Gastrocnemius medialis (tissue), 4 donors: ENCODE measurements around the gene PHIP. TPM values are rescaled to one million over a fixed set of nuclear protein-coding genes. Genes with fewer than 3 reads are reported as not detected.

Experiments used
- ATAC-seq, 2 donors: fragments of 150-250 bp; one replicate each; pipeline ENCODE4 v1.9.1; 2016
- DNase-seq, 2 donors: peaks; one replicate each; pipeline ENCODE4 v3.0.0-alpha.2; 2019
- H3K27ac ChIP-seq, 4 donors: fragments of 200-600 bp; sonication (generic); 1 replicate in 1 of 4; 2 replicates in 3 of 4; pipeline ENCODE4 v1.5.1; 2016 to 2018; ENCODE audit warnings: mild to moderate bottlenecking in 2 of 4, moderate library complexity in 1 of 4
- H3K27me3 ChIP-seq, 3 donors: fragments of 200-600 bp; sonication (generic) in 2 of 3; 1 replicate in 1 of 3; 2 replicates in 2 of 3; pipeline versions ENCODE4 v1.5.1 to v1.6.0; 2016 to 2019; ENCODE audit warnings: mild to moderate bottlenecking in 1 of 3, moderate library complexity in 1 of 3
- H3K36me3 ChIP-seq, 2 donors: fragments of 200-600 bp; sonication (generic) in 1 of 2; one replicate each; pipeline ENCODE4 v1.5.1; 2017 to 2018
- H3K4me1 ChIP-seq, 2 donors: fragments of 200-600 bp; sonication (generic) in 1 of 2; one replicate each; pipeline ENCODE4 v1.5.1; 2016 to 2017; ENCODE audit warnings: mild to moderate bottlenecking in 2 of 2
- H3K4me3 ChIP-seq, 4 donors: fragments of 200-600 bp; sonication (generic) in 3 of 4; 1 replicate in 1 of 4; 2 replicates in 3 of 4; pipeline ENCODE4 v1.5.1; 2016 to 2019; ENCODE audit warnings: mild to moderate bottlenecking in 2 of 4
- H3K9me3 ChIP-seq, 3 donors: fragments of 200-600 bp; sonication (generic) in 2 of 3; 1 replicate in 1 of 3; 2 replicates in 2 of 3; pipeline ENCODE4 v1.5.1; 2016 to 2019
- CTCF ChIP-seq, 5 experiments: fragments of 450-650 bp in 3 of 5; fragments of 200-600 bp in 2 of 5; sonication (generic) in 2 of 5; IDR thresholded peaks in 4 of 5; conservative IDR thresholded peaks in 1 of 5; 1 replicate in 4 of 5; 2 replicates in 1 of 5; pipeline ENCODE4 v1.5.1; 2016 to 2019; ENCODE audit warnings: antibody characterized with exemption in 5 of 5, mild to moderate bottlenecking in 3 of 5, moderate library complexity in 3 of 5
- POLR2A ChIP-seq, 2 donors: fragments of 450-650 bp; IDR thresholded peaks; one replicate each; pipeline ENCODE4 v1.6.1; 2017; ENCODE audit warnings: antibody characterized with exemption in 2 of 2, mild to moderate bottlenecking in 2 of 2, moderate library complexity in 2 of 2
- in situ Hi-C, 4 donors: fragments of 200-750 bp; cut with MboI; loops; one replicate each; pipeline versions ENCODE4 v1.15.0 to v1.8.0; 2017; ENCODE audit warnings: low sequenced_read_pairs in 4 of 4
- intact Hi-C: fragments of 100-400 bp; cut with DNase I; formaldehyde crosslinking; loops from one replicate; pipeline ENCODE4 v1.15.1; 2023; ENCODE audit warnings: low total_unique reads
- total RNA-seq, 4 donors: library from RNA; depleted of rRNA; stranded (reverse); fragments of >200 nt; gene quantifications; one replicate each; pipeline versions ENCODE4 v1.1.0 to v1.2.3, GENCODE V29; 2016

The PHIP gene
- total RNA-seq, 4 donors from 2014 or later: 10.9 to 25.1 (median 16.6) TPM

DNA sequence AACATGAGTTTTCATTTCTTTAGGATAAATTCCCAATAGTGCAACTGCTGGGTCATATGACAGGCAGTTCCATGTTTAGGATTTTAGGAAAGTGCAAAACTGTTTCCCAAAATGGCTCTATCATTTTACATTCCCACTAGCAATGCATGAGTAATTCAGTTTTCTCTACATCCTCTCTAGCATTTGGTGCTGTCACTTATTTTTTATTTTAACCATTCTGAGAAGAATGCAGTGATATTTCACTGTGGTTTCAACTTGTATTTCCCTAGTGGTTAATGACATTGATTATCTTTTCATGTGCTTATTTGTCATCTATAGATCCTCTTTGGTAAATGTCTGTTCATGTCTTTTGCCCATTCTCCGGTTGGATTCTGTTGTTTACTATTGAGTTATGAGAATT, 82.7 kb downstream of the PHIP start:
- in situ Hi-C loops: no loop called here
- Histone ChIP-seq H3K36me3 (peaks cover 7 to 86% of the 10 kb centered on the region in 2 donors), H3K4me1 (no peaks in the 10 kb centered on the region), H3K9me3 (no peaks in the 10 kb centered on the region), H3K27ac (no peak overlapping the region), H3K27me3 (no peaks in the 10 kb centered on the region), H3K4me3 (no peak overlapping the region)
- ATAC-seq (no peak), DNase-seq (no peak)
- TF ChIP-seq CTCF (IDR thresholded peaks at IDR 0.05 in 4 of 5, conservative IDR thresholded peaks at IDR 0.05 in 1 of 5) (no peak), POLR2A (IDR thresholded peaks at IDR 0.05) (no peak)
- intact Hi-C loops: no loop called here

DNA sequence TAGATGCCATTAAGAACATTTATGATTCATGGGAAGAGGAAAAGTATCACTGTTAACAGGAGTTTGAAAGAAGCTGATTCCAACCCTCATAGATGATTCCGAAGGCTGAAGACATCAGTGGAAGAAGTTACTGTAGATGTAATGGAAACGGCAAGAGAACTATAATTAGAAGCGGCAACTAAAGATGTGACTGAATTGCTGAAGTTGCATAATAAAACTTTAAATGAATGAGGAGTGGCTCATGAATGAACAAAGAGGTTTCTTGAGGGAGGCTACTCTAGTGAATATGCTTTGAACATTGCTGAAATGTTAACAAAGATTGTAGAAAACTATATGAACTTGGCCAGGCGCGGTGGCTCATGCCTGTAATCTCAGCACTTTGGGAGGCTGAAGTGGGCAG, 84.1 kb downstream of the PHIP start:
- peaks cover 7 to 92% of the 10 kb centered on the region in 2 donors for H3K36me3 ChIP-seq

GRCh38 chr6:78989191-78989590, 88.9 kb downstream of the PHIP start:
- Histone ChIP-seq H3K9me3 (no peaks in the 10 kb centered on the region), H3K36me3 (peaks cover 7 to 91% of the 10 kb centered on the region in 2 donors), H3K4me1 (no peaks in the 10 kb centered on the region), H3K27ac (no peak overlapping the region), H3K4me3 (no peak overlapping the region), H3K27me3 (no peaks in the 10 kb centered on the region)
- ATAC-seq: no peak
- in situ Hi-C loops: no loop called here
- TF ChIP-seq POLR2A (IDR thresholded peaks at IDR 0.05) (no peak), CTCF (IDR thresholded peaks at IDR 0.05 in 4 of 5, conservative IDR thresholded peaks at IDR 0.05 in 1 of 5) (no peak)
- intact Hi-C loops: no loop called here
- DNase-seq: no peak

More for the DNA sequence above, 84.1 kb downstream of the PHIP start:
- Histone ChIP-seq H3K4me1 (no peaks in the 10 kb centered on the region), H3K9me3 (no peaks in the 10 kb centered on the region), H3K27me3 (no peaks in the 10 kb centered on the region), H3K27ac (no peak overlapping the region), H3K4me3 (no peak overlapping the region)
- intact Hi-C loops (no loop called here), in situ Hi-C loops (no loop called here)
- ATAC-seq (no peak), DNase-seq (no peak)
- TF ChIP-seq POLR2A (IDR thresholded peaks at IDR 0.05): no peak
- no peak for TF ChIP-seq CTCF (IDR thresholded peaks at IDR 0.05 in 4 of 5, conservative IDR thresholded peaks at IDR 0.05 in 1 of 5)

GRCh38 chr6:78986161-78986560, 91.9 kb downstream of the PHIP start:
- no peak for ATAC-seq
- Histone ChIP-seq H3K4me1 (no peaks in the 10 kb centered on the region), H3K4me3 (no peak overlapping the region), H3K27ac (no peak overlapping the region), H3K27me3 (no peaks in the 10 kb centered on the region), H3K36me3 (peaks cover 3 to 95% of the 10 kb centered on the region in 2 donors), H3K9me3 (no peaks in the 10 kb centered on the region)
- intact Hi-C loops: no loop called here
- TF ChIP-seq POLR2A (IDR thresholded peaks at IDR 0.05) (no peak), CTCF (IDR thresholded peaks at IDR 0.05 in 4 of 5, conservative IDR thresholded peaks at IDR 0.05 in 1 of 5) (no peak)
- DNase-seq: no peak
- in situ Hi-C loops: no loop called here
